Peyer's patch (tissue), 4 donors: Measurements from ENCODE around the gene CIB4.

Source experiments
- POLR2A ChIP-seq, 2 donors: fragments of 450-650 bp; IDR thresholded peaks; one replicate each; pipeline ENCODE4 v1.5.1; 2017; ENCODE audit warnings: antibody characterized with exemption in 2 of 2, mild to moderate bottlenecking in 2 of 2, moderate library complexity in 2 of 2
- TF ChIP-seq, protein P1 (sequence below), 6 experiments: fragments of 450-650 bp in 4 of 6; fragments of 200-600 bp in 2 of 6; sonication (generic) in 1 of 6; IDR thresholded peaks; one replicate each; pipeline ENCODE4 v1.5.1; 2017 to 2019; ENCODE audit warnings: antibody characterized with exemption in 6 of 6, mild to moderate bottlenecking in 3 of 6, moderate library complexity in 1 of 6

DNA sequence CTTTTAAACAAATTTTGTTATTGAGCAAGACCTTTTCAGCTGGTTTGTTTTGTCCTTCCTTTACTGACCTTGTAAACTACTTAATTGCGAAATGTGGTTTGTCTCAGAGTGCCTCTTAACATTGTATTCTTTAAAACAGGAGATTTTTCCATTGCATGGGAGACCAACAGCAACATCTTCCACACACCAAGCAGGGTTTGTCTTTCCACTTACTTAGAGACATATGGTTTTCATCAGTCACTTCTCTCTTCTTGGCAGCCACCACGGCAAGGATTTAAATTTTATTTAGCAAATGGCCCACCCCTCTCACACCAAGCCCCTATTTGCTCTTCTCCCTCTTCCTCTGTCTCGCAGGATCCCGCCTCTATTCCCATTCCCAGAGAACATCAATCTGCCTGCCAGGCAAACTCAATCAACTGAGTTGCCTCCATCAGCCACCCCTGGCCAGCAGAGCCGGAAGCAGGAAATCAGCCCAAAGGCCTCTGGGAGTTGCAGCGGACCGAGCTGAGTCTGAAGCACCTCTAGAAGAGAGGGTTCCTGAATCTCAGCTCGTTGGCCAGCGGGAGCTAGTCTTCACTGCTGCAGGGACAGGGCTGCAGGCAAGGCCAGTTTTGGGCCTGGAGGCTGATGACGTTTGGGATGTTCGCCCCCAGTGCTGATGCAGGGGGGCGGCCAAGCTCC, 11.3 kb upstream of the CIB4 start:
- TF ChIP-seq, protein P1, sequence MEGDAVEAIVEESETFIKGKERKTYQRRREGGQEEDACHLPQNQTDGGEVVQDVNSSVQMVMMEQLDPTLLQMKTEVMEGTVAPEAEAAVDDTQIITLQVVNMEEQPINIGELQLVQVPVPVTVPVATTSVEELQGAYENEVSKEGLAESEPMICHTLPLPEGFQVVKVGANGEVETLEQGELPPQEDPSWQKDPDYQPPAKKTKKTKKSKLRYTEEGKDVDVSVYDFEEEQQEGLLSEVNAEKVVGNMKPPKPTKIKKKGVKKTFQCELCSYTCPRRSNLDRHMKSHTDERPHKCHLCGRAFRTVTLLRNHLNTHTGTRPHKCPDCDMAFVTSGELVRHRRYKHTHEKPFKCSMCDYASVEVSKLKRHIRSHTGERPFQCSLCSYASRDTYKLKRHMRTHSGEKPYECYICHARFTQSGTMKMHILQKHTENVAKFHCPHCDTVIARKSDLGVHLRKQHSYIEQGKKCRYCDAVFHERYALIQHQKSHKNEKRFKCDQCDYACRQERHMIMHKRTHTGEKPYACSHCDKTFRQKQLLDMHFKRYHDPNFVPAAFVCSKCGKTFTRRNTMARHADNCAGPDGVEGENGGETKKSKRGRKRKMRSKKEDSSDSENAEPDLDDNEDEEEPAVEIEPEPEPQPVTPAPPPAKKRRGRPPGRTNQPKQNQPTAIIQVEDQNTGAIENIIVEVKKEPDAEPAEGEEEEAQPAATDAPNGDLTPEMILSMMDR (IDR thresholded peaks at IDR 0.05), result no peak
- no peak for TF ChIP-seq POLR2A (IDR thresholded peaks at IDR 0.05)
